Measurements from ENCODE around the gene DDX47. TPM values are rescaled to one million over a fixed set of nuclear protein-coding genes. Genes with fewer than 3 reads are reported as not detected.

DDX47 gene
- total RNA-seq, 1 experiment from 2014 or later: 60.5 TPM

GRCh38 chr12:12812618-12813119 lies 477 bp upstream of the DDX47 start:
- Mint-ChIP-seq H3K27ac (ENCODE audit: unreplicated experiment) (peak overlapping the region; percentile 95), H3K9me3 (ENCODE audit: low read depth, unreplicated experiment) (no peaks in the 10 kb centered on the region), H3K36me3 (ENCODE audit: insufficient read depth, unreplicated experiment) (peaks cover 46% of the 10 kb centered on the region), H3K27me3 (ENCODE audit: unreplicated experiment) (no peaks in the 10 kb centered on the region), H3K4me3 (ENCODE audit: low read depth, unreplicated experiment) (peak overlapping the region; percentile 88), H3K4me1 (ENCODE audit: low read depth, unreplicated experiment) (peaks cover 60% of the 10 kb centered on the region)
- intact Hi-C loops (cut with micrococcal nuclease; ENCODE audit: unreplicated experiment): loop anchor here (5.0 kb wide), 1 partner anchor 170 kb away; no protein-coding TSS in a partner anchor
- no TSS peak for BruUV-seq (replicated peaks)
- TF ChIP-seq, protein P1, sequence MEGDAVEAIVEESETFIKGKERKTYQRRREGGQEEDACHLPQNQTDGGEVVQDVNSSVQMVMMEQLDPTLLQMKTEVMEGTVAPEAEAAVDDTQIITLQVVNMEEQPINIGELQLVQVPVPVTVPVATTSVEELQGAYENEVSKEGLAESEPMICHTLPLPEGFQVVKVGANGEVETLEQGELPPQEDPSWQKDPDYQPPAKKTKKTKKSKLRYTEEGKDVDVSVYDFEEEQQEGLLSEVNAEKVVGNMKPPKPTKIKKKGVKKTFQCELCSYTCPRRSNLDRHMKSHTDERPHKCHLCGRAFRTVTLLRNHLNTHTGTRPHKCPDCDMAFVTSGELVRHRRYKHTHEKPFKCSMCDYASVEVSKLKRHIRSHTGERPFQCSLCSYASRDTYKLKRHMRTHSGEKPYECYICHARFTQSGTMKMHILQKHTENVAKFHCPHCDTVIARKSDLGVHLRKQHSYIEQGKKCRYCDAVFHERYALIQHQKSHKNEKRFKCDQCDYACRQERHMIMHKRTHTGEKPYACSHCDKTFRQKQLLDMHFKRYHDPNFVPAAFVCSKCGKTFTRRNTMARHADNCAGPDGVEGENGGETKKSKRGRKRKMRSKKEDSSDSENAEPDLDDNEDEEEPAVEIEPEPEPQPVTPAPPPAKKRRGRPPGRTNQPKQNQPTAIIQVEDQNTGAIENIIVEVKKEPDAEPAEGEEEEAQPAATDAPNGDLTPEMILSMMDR (IDR thresholded peaks at IDR 0.05; ENCODE audit: unreplicated experiment): no peak
- CTCF ChIA-PET: interaction anchor here (0.7 to 2.8 kb wide), 13 partner anchors 9 to 163 kb away, joined by 3 to 17 read pairs (median 4); partner anchors contain the start of gene GPRC5A
- no peak for DNase-seq

DNA sequence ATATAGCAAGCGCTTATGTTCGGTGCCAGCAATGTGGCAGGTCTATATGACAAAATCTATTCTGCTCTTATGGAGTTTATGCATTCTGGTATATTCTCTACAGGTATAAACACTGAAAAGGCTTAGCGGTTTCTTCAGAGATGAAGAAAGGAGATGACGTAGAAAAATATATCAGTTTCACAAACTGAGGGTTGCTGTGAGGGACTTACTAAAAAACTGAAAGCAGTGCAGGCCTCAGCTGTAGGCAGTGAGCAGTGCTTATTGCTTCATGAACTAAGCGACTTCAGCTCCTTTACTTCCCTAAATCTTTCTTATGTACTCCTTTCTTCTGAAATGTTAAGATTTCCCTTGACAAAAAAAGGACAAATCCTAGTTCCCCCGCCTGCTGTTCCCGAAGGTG lies 4.5 kb downstream of the DDX47 start:
- H3K27me3 Mint-ChIP-seq (ENCODE audit: unreplicated experiment): no peaks in the 10 kb centered on the region
- H3K27ac Mint-ChIP-seq (ENCODE audit: unreplicated experiment): no peak overlapping the region
- intact Hi-C loops (cut with micrococcal nuclease; ENCODE audit: unreplicated experiment): no loop called here
- peaks cover 78% of the 10 kb centered on the region for H3K36me3 Mint-ChIP-seq (ENCODE audit: insufficient read depth, unreplicated experiment)
- peaks cover 68% of the 10 kb centered on the region for H3K4me1 Mint-ChIP-seq (ENCODE audit: low read depth, unreplicated experiment)
- BruUV-seq (replicated peaks): no TSS peak
- no peak overlapping the region for H3K4me3 Mint-ChIP-seq (ENCODE audit: low read depth, unreplicated experiment)
- TF ChIP-seq, protein P1 (IDR thresholded peaks at IDR 0.05; ENCODE audit: unreplicated experiment): no peak
- CTCF ChIA-PET: no interaction called here
- DNase-seq: no peak
- H3K9me3 Mint-ChIP-seq (ENCODE audit: low read depth, unreplicated experiment): no peaks in the 10 kb centered on the region

GRCh38 chr12:12818701-12819100 lies 5.6 kb downstream of the DDX47 start:
- peak overlapping the region; percentile 16 for H3K4me3 Mint-ChIP-seq (ENCODE audit: low read depth, unreplicated experiment)
- DNase-seq: no peak
- H3K9me3 Mint-ChIP-seq (ENCODE audit: low read depth, unreplicated experiment): no peaks in the 10 kb centered on the region
- peaks cover 80% of the 10 kb centered on the region for H3K36me3 Mint-ChIP-seq (ENCODE audit: insufficient read depth, unreplicated experiment)
- TF ChIP-seq, protein P1 (IDR thresholded peaks at IDR 0.05; ENCODE audit: unreplicated experiment): no peak
- H3K4me1 Mint-ChIP-seq (ENCODE audit: low read depth, unreplicated experiment): peaks cover 73% of the 10 kb centered on the region
- H3K27ac Mint-ChIP-seq (ENCODE audit: unreplicated experiment): peak overlapping the region; percentile 7
- no TSS peak for BruUV-seq (replicated peaks)
- intact Hi-C loops (cut with micrococcal nuclease; ENCODE audit: unreplicated experiment): no loop called here
- CTCF ChIA-PET: interaction anchor here (0.6 kb wide), 1 partner anchor 73 kb away, joined by 3 read pairs; no protein-coding TSS in a partner anchor
- no peaks in the 10 kb centered on the region for H3K27me3 Mint-ChIP-seq (ENCODE audit: unreplicated experiment)

DNA sequence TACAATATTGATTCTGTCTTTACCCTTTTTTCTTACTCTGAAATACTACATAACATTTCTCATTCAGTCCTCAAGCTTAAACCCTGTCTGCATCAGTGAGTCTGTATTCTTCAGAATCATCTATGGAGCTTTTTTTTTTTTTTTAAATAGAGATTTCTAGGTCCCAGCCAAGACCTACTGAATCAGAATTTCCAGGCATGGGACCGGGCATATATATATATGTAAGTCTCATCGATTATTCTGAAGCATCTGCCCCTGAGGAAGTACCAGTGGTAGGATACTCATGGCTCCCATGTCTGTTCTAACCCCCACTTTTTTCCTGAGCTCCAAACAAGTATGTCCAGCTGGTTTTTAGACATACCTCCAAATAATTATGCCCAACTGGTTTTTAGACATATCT lies 6.1 kb downstream of the DDX47 start:
- Mint-ChIP-seq H3K4me3 (ENCODE audit: low read depth, unreplicated experiment) (peak overlapping the region; percentile 45), H3K27me3 (ENCODE audit: unreplicated experiment) (no peaks in the 10 kb centered on the region), H3K4me1 (ENCODE audit: low read depth, unreplicated experiment) (peaks cover 75% of the 10 kb centered on the region), H3K9me3 (ENCODE audit: low read depth, unreplicated experiment) (no peaks in the 10 kb centered on the region), H3K36me3 (ENCODE audit: insufficient read depth, unreplicated experiment) (peaks cover 75% of the 10 kb centered on the region), H3K27ac (ENCODE audit: unreplicated experiment) (peak overlapping the region; percentile 7)
- BruUV-seq (replicated peaks): no TSS peak
- TF ChIP-seq, protein P1 (IDR thresholded peaks at IDR 0.05; ENCODE audit: unreplicated experiment): no peak
- CTCF ChIA-PET: interaction anchor here (0.6 to 1.1 kb wide), 2 partner anchors 16 to 73 kb away, joined by 3 read pairs; no protein-coding TSS in a partner anchor
- no peak for DNase-seq
- intact Hi-C loops (cut with micrococcal nuclease; ENCODE audit: unreplicated experiment): no loop called here

Measured in Calu3 (cell line).